Embryonic facial prominence (tissue), 1 donor: ENCODE measurements around the gene MUC4.
"Not testable (repeated sequence)": the region's sequence is repeated elsewhere in the genome, so short reads cannot be mapped to it uniquely, and the experiment has no call there.

Experiments
- DNase-seq: peaks from one replicate; pipeline ENCODE4 v3.0.0-alpha.2; 2016; ENCODE audit errors: extremely low spot score

The MUC4 gene

DNA sequence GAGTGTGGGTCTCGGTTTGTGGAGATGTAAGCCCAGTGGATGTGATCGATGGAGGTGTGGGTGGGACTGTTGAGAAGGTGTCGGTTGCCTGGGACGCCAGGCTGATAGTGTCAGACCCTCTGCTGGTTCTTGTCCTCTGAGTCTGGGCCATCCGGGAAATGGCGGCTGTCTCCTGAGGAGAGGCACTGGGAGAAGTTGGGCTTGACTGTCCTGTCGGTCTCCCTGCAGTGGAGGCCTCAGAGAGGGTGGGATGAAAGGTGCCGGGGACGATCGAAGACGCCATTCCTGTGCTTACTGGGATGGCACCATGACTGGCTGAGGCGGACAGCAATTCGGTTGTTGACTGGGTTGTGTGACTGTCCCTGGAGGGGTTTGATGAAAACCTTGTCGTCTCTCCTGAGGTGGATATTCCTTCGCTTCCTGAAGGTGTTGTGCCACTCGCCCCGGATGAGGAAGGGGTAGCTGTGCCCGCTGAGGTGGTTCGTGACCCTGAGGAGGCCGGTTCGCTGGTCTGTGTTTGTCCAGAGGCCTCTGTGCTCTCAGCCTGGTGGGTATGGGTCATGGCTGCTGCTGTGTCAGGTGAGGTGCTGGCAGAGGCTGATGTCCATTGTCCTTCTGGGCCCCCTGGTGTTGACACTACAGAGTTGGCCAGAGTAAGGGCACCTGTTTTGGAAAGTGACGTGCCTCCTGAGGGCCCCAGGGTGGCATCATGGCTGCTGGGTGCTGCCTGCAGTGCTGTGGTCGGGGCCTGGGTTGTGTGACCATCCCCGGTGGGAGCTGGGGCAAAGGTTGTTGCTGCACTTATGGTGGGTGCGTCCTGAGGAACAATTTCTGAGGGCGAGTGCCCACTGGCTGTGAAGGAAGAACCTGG, 22.8 kb downstream of the MUC4 start:
- DNase-seq, result no peak

DNA sequence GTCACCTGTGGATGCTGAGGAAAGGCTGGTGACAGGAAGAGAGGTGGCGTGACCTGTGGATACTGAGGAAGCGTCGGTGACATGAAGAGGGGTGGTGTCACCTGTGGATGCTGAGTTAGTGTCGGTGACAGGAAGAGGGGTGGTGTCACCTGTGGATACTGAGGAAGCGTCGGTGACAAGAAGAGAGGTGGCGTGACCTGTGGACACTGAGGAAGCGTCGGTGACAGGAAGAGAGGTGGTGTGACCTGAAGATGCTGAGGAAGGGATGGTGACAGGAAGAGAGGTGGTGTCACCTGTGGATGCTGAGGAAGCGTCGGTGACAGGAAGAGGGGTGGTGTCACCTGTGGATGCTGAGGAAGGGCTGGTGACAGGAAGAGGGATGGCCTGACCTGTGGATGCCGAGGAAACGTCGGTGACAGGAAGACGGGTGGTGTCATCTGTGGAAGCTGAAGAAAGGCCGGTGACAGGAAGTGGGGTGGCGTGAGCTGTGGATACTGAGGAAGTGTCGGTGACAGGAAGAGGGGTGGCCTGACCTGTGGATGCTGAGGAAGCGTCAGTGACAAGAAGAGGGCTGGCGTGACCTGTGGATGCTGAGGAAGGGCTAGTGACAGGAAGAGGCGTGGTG, 25.8 kb downstream of the MUC4 start:
- not testable (repeated sequence) for DNase-seq

GRCh38 chr3:195784031-195784430, 27.7 kb downstream of the MUC4 start:
- DNase-seq, result not testable (repeated sequence)

GRCh38 chr3:195781236-195781635, 30.5 kb downstream of the MUC4 start:
- not testable (repeated sequence) for DNase-seq

GRCh38 chr3:195777975-195778374, 33.8 kb downstream of the MUC4 start:
- DNase-seq, result no peak

DNA sequence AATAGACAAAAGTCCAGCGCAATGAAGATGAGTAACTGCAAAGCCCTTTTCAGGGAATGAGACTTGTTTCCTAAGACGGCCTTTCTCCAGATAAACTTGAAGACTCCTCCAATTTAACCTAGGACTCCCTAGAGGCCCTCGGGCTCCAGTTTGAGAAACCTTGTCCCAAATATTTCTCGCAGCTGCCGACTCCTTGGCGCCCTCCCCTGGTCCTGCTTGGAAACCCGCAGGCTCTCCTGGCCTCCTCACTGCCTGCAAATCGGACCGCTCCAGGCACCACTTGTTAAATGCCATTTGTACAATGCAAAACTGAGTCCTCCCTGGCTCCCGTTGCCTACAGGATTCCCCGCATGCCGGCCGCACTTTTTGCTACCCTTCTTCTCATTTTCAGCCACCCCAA, 36.8 kb downstream of the MUC4 start:
- no peak for DNase-seq

DNA sequence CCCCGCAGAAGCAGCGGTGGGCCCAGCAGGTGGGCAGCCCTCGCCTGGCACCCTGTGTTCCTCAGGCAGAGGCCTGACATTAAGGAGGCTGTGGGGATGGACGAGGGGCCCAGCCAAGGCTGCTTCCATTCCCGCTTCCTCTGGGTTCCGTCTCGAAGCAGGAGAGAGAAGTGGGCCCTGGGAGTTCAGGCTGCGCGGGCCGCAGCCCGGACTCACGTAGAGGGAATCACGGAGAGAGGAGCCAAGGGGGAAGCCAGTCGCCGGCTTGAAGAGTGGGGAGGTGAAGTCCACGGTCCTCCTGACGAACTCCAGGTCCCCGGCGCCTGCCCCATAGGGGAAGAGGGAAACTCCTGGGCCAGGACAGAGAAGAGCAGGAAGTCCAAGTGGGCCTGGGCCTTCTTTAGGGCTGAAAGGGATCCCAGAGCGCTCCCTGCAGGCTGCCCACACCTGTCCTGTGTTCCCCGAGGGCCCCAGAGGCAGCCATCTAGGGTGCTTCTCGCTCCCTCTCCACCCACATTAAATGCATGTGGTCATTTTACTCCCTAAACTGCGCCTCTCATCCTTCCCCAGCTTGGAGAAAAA, 37.7 kb downstream of the MUC4 start:
- no peak for DNase-seq

DNA sequence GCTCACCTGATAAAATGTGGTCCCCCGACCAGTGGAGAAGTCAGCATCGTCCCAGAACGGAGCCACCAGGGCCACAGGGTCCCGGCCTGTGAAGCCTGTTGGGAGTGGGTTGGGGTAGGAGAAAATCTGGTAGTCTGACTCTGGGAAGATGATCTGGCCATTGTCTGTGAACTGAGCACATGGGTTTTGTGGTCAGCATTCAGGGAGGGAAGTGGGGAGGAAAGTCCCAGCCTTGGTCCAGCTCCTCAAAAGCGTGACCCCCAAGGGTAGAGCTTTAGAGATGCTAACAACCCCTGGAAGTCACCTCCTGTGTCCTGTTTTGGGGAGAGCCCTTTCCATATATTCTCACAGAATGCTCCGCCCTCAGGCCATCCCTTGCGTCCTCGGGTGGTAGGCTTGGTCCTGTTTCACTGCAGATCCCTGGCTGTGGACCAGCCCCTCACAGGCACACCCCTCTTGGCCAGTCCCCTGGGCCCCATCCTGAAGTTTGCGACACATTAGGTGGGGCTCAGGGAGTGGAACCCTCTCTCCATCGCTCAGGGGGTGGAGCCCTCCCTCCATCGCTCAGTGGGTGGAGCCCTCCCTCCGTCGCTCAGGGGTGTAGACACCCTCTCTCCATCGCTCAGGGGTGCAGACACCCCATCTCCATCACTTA, 40.0 kb downstream of the MUC4 start:
- DNase-seq, result no peak

DNA sequence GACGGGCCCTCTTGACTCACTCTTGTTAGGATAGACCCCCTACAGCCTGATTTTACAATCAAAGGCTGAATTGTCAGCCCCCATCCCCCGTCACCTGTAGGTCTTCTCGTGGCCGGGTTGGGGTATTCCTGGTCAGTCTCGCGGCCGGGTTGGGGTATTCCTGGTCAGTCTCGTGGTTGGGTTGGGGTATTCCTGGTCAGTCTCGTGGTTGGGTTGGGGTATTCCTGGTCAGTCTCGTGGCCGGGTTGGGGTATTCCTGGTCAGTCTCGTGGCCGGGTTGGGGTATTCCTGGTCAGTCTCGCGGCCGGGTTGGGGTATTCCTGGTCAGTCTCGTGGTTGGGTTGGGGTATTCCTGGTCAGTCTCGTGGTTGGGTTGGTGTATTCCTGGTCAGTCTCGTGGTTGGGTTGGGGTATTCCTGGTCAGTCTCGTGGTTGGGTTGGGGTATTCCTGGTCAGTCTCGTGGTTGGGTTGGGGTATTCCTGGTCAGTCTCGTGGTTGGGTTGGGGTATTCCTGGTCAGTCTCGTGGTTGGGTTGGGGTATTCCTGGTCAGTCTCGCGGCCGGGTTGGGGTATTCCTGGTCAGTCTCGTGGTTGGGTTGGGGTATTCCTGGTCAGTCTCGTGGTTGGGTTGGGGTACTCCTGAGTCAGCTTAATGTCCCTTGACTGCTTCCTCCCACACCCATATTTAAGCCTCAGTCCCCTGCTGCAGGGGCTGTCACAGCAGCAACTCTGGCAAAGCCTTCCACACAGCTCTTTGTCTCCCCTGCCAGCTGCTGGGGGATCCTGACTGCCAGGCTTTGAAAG, 40.7 kb downstream of the MUC4 start:
- not testable (repeated sequence) for DNase-seq

- DNase-seq, result no peak
Observed at GRCh38 chr3:195770081-195770840, 41.5 kb downstream of the MUC4 start.

DNA sequence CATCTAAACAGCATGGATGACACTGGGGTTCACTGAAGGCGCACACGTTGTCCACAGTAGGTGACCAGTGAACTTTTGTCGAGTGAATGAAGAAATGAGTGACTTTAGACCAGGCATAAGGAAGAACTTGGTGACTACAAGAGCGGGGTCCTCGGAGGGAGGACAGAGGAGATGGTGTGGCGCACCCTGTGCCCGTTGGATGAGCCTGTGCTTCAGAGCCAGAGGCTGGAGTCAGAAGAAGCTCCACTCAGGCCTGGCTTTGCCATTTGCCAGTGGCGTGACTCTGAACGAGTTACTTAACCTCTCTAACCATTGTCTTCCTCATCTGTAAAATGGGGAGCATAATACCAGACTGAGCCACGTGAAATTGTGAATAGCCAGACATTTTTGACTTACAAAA, 42.2 kb downstream of the MUC4 start:
- no peak for DNase-seq

GRCh38 chr3:195768831-195769303, 42.9 kb downstream of the MUC4 start:
- DNase-seq, result no peak

- no peak for DNase-seq
Observed at GRCh38 chr3:195768414-195768813, 43.3 kb downstream of the MUC4 start.

- DNase-seq, result no peak
Observed at GRCh38 chr3:195767792-195768191, 43.9 kb downstream of the MUC4 start.

GRCh38 chr3:195766671-195767070, 45.1 kb downstream of the MUC4 start:
- DNase-seq, result no peak

GRCh38 chr3:195764961-195765706, 46.6 kb downstream of the MUC4 start:
- DNase-seq, result no peak

DNA sequence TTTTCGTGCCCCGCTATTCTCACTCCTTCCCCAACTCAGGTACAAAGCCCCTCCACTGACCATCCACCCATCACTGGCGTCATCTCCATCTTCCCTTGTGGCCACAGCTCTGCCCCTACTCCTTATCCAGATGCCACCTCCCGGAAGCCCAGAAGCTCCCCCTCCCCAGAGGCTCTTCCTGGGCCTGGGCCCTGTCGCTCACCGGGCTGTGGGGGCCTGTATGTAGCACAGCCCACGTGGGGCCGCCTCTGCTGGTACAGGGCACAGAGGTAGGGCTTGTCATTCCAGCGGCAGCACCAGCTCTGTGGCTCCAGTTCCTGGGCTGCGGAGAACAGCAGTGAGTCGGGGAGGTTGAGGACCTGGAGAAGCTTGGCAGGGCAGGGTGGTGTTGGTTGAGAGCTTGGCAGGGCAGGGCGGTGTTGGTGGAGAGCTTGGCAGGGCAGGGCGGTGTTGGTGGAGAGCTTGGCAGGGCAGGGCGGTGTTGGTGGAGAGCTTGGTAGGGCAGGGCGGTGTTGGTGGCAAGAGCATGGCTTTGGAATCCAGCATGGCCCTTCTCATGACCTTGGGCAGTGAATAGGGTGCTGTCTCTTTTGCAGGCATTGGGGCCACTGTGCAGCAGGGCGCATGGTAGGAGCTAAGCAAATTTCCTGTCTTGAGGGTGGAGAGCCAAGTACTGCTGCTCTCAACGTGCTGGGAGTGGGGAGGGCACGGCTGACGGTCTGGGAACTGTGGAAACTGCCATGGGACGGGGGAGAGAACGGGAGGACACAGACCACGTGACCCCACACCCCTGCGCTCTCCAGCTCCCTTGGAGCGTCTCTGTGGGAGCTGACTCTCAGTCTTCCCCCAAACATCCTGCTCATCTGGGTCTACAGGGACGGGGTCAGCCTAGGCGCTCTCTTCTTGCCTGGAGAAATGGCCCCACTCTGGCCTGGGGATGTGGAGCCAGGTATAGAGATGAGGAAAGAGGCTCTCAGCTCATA, 47.6 kb downstream of the MUC4 start:
- no peak for DNase-seq

DNA sequence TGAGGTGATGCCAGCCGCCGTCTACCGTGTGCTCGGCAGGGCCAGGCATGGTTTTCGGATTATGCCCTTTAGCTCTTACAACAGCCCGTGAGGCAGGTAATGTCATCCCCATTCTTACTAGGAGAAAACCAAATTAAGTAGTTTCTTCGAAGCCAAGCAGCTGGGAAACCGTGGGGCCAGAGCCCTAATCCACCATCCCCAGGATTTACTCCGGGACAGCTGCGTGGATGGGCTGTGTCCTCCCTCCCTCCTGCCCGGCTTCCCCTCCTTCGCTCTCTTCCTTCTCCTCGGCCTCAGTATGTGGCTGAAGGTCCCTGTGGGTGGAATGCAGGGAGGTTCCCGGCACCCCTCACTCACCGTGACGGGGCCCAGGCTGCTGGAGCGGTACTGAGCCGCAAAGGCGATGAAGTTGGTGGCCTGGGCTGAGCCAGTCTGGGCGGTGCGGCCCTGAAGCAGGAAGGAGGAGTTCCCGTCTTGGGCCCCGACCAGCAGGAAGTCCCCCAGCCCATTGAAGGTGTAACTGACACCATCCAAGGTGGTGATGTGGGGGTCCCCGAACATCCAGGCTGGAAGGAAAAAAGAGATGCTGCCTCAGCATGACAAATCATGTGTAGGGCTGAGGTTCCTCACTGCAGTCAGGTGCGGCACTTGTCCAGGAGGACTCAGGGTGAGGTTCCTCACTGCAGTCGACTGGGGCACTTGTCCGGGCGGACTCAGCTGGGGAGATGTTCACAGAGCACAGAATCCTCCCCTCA, 48.5 kb downstream of the MUC4 start:
- no peak for DNase-seq
